HG02884 (cell line): ENCODE data around the gene STRN3.
"Not testable (repeated sequence)": the region's sequence is repeated elsewhere in the genome, so short reads cannot be mapped to it uniquely, and the experiment has no call there.

Experiments
- ATAC-seq: cut with Tn5 transposase; IDR thresholded peaks from one replicate; pipeline ENCODE4 v1.9.1; 2021; ENCODE audit warnings: mild to moderate bottlenecking, moderate library complexity; ENCODE audit not compliant: unreplicated experiment

Gene STRN3

GRCh38 chr14:31026077-31026449 lies at the start of gene STRN3:
Gene STRN3 (minus strand): TSS chr14:31026379. CDS start chr14:31026185, 194 bp downstream.
- ATAC-seq, result no peak

GRCh38 chr14:31075144-31075543 lies 49.0 kb upstream of the STRN3 start:
- no peak for ATAC-seq

- ATAC-seq, result no peak
These were observed 45.0 kb upstream of the STRN3 start for GRCh38 chr14:31071151-31071550.

GRCh38 chr14:31070431-31070830 lies 44.3 kb upstream of the STRN3 start:
- ATAC-seq, result no peak

- ATAC-seq, result no peak
These were observed 43.2 kb upstream of the STRN3 start for GRCh38 chr14:31069343-31069742.

GRCh38 chr14:31068235-31068634 lies 42.1 kb upstream of the STRN3 start:
- no peak for ATAC-seq

GRCh38 chr14:31062908-31063307 lies 36.7 kb upstream of the STRN3 start:
- ATAC-seq, result not testable (repeated sequence)

GRCh38 chr14:31060253-31060875 lies 34.2 kb upstream of the STRN3 start:
- ATAC-seq, result no peak

- ATAC-seq, result no peak
These were observed 33.2 kb upstream of the STRN3 start for GRCh38 chr14:31059152-31059924.

GRCh38 chr14:31057701-31058364 lies 31.7 kb upstream of the STRN3 start:
- no peak for ATAC-seq

- ATAC-seq, result no peak
These were observed 30.9 kb upstream of the STRN3 start for GRCh38 chr14:31057035-31057434.

GRCh38 chr14:31052905-31053586 lies 26.9 kb upstream of the STRN3 start:
- ATAC-seq, result not testable (repeated sequence)

- ATAC-seq, result no peak
These were observed 25.3 kb upstream of the STRN3 start for GRCh38 chr14:31051511-31051910.

GRCh38 chr14:31051023-31051422 lies 24.8 kb upstream of the STRN3 start:
- no peak for ATAC-seq

- no peak for ATAC-seq
These were observed 21.3 kb upstream of the STRN3 start for GRCh38 chr14:31047503-31047902.

- ATAC-seq, result no peak
These were observed 19.4 kb upstream of the STRN3 start for GRCh38 chr14:31045501-31046080.

- ATAC-seq, result no peak
These were observed 17.2 kb upstream of the STRN3 start for GRCh38 chr14:31043379-31043778.

- not testable (repeated sequence) for ATAC-seq
These were observed 16.7 kb upstream of the STRN3 start for GRCh38 chr14:31042893-31043292.

GRCh38 chr14:31042300-31042699 lies 16.1 kb upstream of the STRN3 start:
- no peak for ATAC-seq

- no peak for ATAC-seq
These were observed 12.5 kb upstream of the STRN3 start for GRCh38 chr14:31038521-31039166.
